ENCODE results near the gene SPRED1. TPM values are rescaled to one million over a fixed set of nuclear protein-coding genes. Genes with fewer than 3 reads are reported as not detected.

SPRED1 gene
- total and polyA plus RNA-seq, 4 experiments from 2014 or later = 0.42 to 0.49 TPM; not detected in 2

GRCh38 chr15:38212729-38213351, 39.8 kb upstream of the SPRED1 start:
- no peaks in the 10 kb centered on the region for H3K9me3 ChIP-seq (ENCODE audit: control insufficient read depth in 1 of 2, low read length in 2 of 2)
- no peak overlapping the region for H3K4me3 ChIP-seq (ENCODE audit: low read length in 2 of 2)
- DNase-seq = no peak
- intact Hi-C loops (cut with micrococcal nuclease) = no loop called here
- peaks cover 7% of the 10 kb centered on the region for H3K4me1 ChIP-seq (ENCODE audit: insufficient read depth, low read length)
- H3K27me3 ChIP-seq (ENCODE audit: insufficient read depth, low read length) = no peaks in the 10 kb centered on the region
- H3K36me3 ChIP-seq (ENCODE audit: insufficient read depth, low read length) = no peaks in the 10 kb centered on the region
- H3K4me1 Mint-ChIP-seq = peaks cover 0 to 5% (median 5%) of the 10 kb centered on the region in 4 donors
- ChIA-PET POLR2A (ENCODE audit: partially characterized antibody) (no interaction called here), CTCF (ENCODE audit: partially characterized antibody) (no interaction called here)
- no peak overlapping the region for H3K4me3 Mint-ChIP-seq
- no peak overlapping the region for H3K27ac ChIP-seq (ENCODE audit: low read depth, low read length)
- H3K9me3 Mint-ChIP-seq = no peaks in the 10 kb centered on the region
- no peak overlapping the region for H3K27ac Mint-ChIP-seq
- no peaks in the 10 kb centered on the region for H3K36me3 Mint-ChIP-seq
- peaks cover 4 to 7% of the 10 kb centered on the region in 2 donors for H3K27me3 Mint-ChIP-seq

GRCh38 chr15:38213356-38213755, 39.3 kb upstream of the SPRED1 start:
- CTCF ChIA-PET (ENCODE audit: partially characterized antibody) = no interaction called here
- Mint-ChIP-seq H3K27ac (no peak overlapping the region), H3K9me3 (no peaks in the 10 kb centered on the region), H3K27me3 (peaks cover 4 to 7% of the 10 kb centered on the region in 2 donors), H3K4me3 (no peak overlapping the region), H3K36me3 (no peaks in the 10 kb centered on the region), H3K4me1 (peaks cover 0 to 5% (median 5%) of the 10 kb centered on the region in 4 donors)
- no peak for DNase-seq
- Histone ChIP-seq H3K27me3 (ENCODE audit: insufficient read depth, low read length) (no peaks in the 10 kb centered on the region), H3K27ac (ENCODE audit: low read depth, low read length) (no peak overlapping the region), H3K4me3 (ENCODE audit: low read length in 2 of 2) (no peak overlapping the region), H3K36me3 (ENCODE audit: insufficient read depth, low read length) (no peaks in the 10 kb centered on the region), H3K9me3 (ENCODE audit: control insufficient read depth in 1 of 2, low read length in 2 of 2) (no peaks in the 10 kb centered on the region), H3K4me1 (ENCODE audit: insufficient read depth, low read length) (peaks cover 7% of the 10 kb centered on the region)
- intact Hi-C loops (cut with micrococcal nuclease) = no loop called here
- POLR2A ChIA-PET (ENCODE audit: partially characterized antibody) = no interaction called here

GRCh38 chr15:38215707-38216106, 36.9 kb upstream of the SPRED1 start:
- intact Hi-C loops (cut with micrococcal nuclease) = no loop called here
- DNase-seq = no peak
- POLR2A ChIA-PET (ENCODE audit: partially characterized antibody) = no interaction called here
- H3K4me1 ChIP-seq (ENCODE audit: insufficient read depth, low read length) = peaks cover 7% of the 10 kb centered on the region
- no peaks in the 10 kb centered on the region for H3K27me3 ChIP-seq (ENCODE audit: insufficient read depth, low read length)
- H3K36me3 ChIP-seq (ENCODE audit: insufficient read depth, low read length) = no peaks in the 10 kb centered on the region
- Mint-ChIP-seq H3K36me3 (no peaks in the 10 kb centered on the region), H3K27ac (no peak overlapping the region), H3K9me3 (no peaks in the 10 kb centered on the region), H3K4me3 (no peak overlapping the region), H3K27me3 (peaks cover 3 to 4% of the 10 kb centered on the region in 2 donors), H3K4me1 (peaks cover 0 to 5% (median 5%) of the 10 kb centered on the region in 4 donors)
- CTCF ChIA-PET (ENCODE audit: partially characterized antibody) = interaction anchor here (0.8 kb wide), 1 partner anchor 9 kb away, joined by 3 read pairs; no protein-coding TSS in a partner anchor
- no peak overlapping the region for H3K27ac ChIP-seq (ENCODE audit: low read depth, low read length)
- H3K4me3 ChIP-seq (ENCODE audit: low read length in 2 of 2) = no peak overlapping the region
- no peaks in the 10 kb centered on the region for H3K9me3 ChIP-seq (ENCODE audit: control insufficient read depth in 1 of 2, low read length in 2 of 2)

- no peak for DNase-seq
- H3K4me1 Mint-ChIP-seq = peaks cover 0 to 5% (median 5%) of the 10 kb centered on the region in 4 donors
- intact Hi-C loops (cut with micrococcal nuclease) = no loop called here
- H3K27ac Mint-ChIP-seq = no peak overlapping the region
- H3K9me3 ChIP-seq (ENCODE audit: control insufficient read depth in 1 of 2, low read length in 2 of 2) = no peaks in the 10 kb centered on the region
- ChIA-PET CTCF (ENCODE audit: partially characterized antibody) (no interaction called here), POLR2A (ENCODE audit: partially characterized antibody) (no interaction called here)
- no peak overlapping the region for H3K4me3 Mint-ChIP-seq
- H3K36me3 ChIP-seq (ENCODE audit: insufficient read depth, low read length) = no peaks in the 10 kb centered on the region
- no peak overlapping the region for H3K4me3 ChIP-seq (ENCODE audit: low read length in 2 of 2)
- no peaks in the 10 kb centered on the region for H3K9me3 Mint-ChIP-seq
- no peak overlapping the region for H3K27ac ChIP-seq (ENCODE audit: low read depth, low read length)
- H3K27me3 ChIP-seq (ENCODE audit: insufficient read depth, low read length) = no peaks in the 10 kb centered on the region
- H3K4me1 ChIP-seq (ENCODE audit: insufficient read depth, low read length) = peaks cover 7% of the 10 kb centered on the region
- no peaks in the 10 kb centered on the region for H3K36me3 Mint-ChIP-seq
- peaks cover 3 to 4% of the 10 kb centered on the region in 2 donors for H3K27me3 Mint-ChIP-seq
Observed at GRCh38 chr15:38216763-38217162, 35.9 kb upstream of the SPRED1 start.

GRCh38 chr15:38217191-38217595, 35.4 kb upstream of the SPRED1 start:
- CTCF ChIA-PET (ENCODE audit: partially characterized antibody) = no interaction called here
- no peaks in the 10 kb centered on the region for H3K9me3 ChIP-seq (ENCODE audit: control insufficient read depth in 1 of 2, low read length in 2 of 2)
- Mint-ChIP-seq H3K36me3 (no peaks in the 10 kb centered on the region), H3K9me3 (no peaks in the 10 kb centered on the region), H3K27ac (peak overlapping the region in 1 of 7 donors; percentile 21), H3K27me3 (peaks cover 3 to 4% of the 10 kb centered on the region in 2 donors), H3K4me3 (no peak overlapping the region), H3K4me1 (peaks cover 0 to 5% (median 5%) of the 10 kb centered on the region in 4 donors)
- peaks cover 7% of the 10 kb centered on the region for H3K4me1 ChIP-seq (ENCODE audit: insufficient read depth, low read length)
- no peak for DNase-seq
- intact Hi-C loops (cut with micrococcal nuclease) = no loop called here
- no peaks in the 10 kb centered on the region for H3K36me3 ChIP-seq (ENCODE audit: insufficient read depth, low read length)
- POLR2A ChIA-PET (ENCODE audit: partially characterized antibody) = no interaction called here
- H3K4me3 ChIP-seq (ENCODE audit: low read length in 2 of 2) = no peak overlapping the region
- no peak overlapping the region for H3K27ac ChIP-seq (ENCODE audit: low read depth, low read length)
- no peaks in the 10 kb centered on the region for H3K27me3 ChIP-seq (ENCODE audit: insufficient read depth, low read length)

GRCh38 chr15:38217788-38218609, 34.6 kb upstream of the SPRED1 start:
- Mint-ChIP-seq H3K4me3 (no peak overlapping the region), H3K9me3 (no peaks in the 10 kb centered on the region), H3K27ac (no peak overlapping the region), H3K36me3 (no peaks in the 10 kb centered on the region), H3K4me1 (peaks cover 0 to 5% (median 5%) of the 10 kb centered on the region in 4 donors), H3K27me3 (peaks cover 2 to 4% of the 10 kb centered on the region in 2 donors)
- ChIA-PET CTCF (ENCODE audit: partially characterized antibody) (no interaction called here), POLR2A (ENCODE audit: partially characterized antibody) (no interaction called here)
- H3K27me3 ChIP-seq (ENCODE audit: insufficient read depth, low read length) = no peaks in the 10 kb centered on the region
- no peak for DNase-seq
- H3K27ac ChIP-seq (ENCODE audit: low read depth, low read length) = no peak overlapping the region
- intact Hi-C loops (cut with micrococcal nuclease) = no loop called here
- peaks cover 7% of the 10 kb centered on the region for H3K4me1 ChIP-seq (ENCODE audit: insufficient read depth, low read length)
- H3K36me3 ChIP-seq (ENCODE audit: insufficient read depth, low read length) = no peaks in the 10 kb centered on the region
- H3K4me3 ChIP-seq (ENCODE audit: low read length in 2 of 2) = no peak overlapping the region
- H3K9me3 ChIP-seq (ENCODE audit: control insufficient read depth in 1 of 2, low read length in 2 of 2) = no peaks in the 10 kb centered on the region

GRCh38 chr15:38220606-38221273, 31.9 kb upstream of the SPRED1 start:
- Histone ChIP-seq H3K9me3 (ENCODE audit: control insufficient read depth in 1 of 2, low read length in 2 of 2) (no peaks in the 10 kb centered on the region), H3K4me1 (ENCODE audit: insufficient read depth, low read length) (peaks cover 7% of the 10 kb centered on the region), H3K27ac (ENCODE audit: low read depth, low read length) (no peak overlapping the region), H3K36me3 (ENCODE audit: insufficient read depth, low read length) (no peaks in the 10 kb centered on the region), H3K27me3 (ENCODE audit: insufficient read depth, low read length) (no peaks in the 10 kb centered on the region), H3K4me3 (ENCODE audit: low read length in 2 of 2) (no peak overlapping the region)
- H3K4me1 Mint-ChIP-seq = peaks cover 0 to 5% (median 5%) of the 10 kb centered on the region in 4 donors
- ChIA-PET POLR2A (ENCODE audit: partially characterized antibody) (no interaction called here), CTCF (ENCODE audit: partially characterized antibody) (no interaction called here)
- no peaks in the 10 kb centered on the region for H3K36me3 Mint-ChIP-seq
- no peak overlapping the region for H3K4me3 Mint-ChIP-seq
- intact Hi-C loops (cut with micrococcal nuclease) = no loop called here
- no peak overlapping the region for H3K27ac Mint-ChIP-seq
- H3K27me3 Mint-ChIP-seq = peaks cover 0 to 3% of the 10 kb centered on the region in 2 donors
- DNase-seq = no peak
- no peaks in the 10 kb centered on the region for H3K9me3 Mint-ChIP-seq

All from CD4-positive, alpha-beta memory T cell (primary cell).